ENCODE data around the gene UIMC1. TPM values are rescaled to one million over a fixed set of nuclear protein-coding genes. Genes with fewer than 3 reads are reported as not detected.

Gene UIMC1
- total RNA-seq, 1 experiment from 2014 or later = 38.4 TPM

DNA sequence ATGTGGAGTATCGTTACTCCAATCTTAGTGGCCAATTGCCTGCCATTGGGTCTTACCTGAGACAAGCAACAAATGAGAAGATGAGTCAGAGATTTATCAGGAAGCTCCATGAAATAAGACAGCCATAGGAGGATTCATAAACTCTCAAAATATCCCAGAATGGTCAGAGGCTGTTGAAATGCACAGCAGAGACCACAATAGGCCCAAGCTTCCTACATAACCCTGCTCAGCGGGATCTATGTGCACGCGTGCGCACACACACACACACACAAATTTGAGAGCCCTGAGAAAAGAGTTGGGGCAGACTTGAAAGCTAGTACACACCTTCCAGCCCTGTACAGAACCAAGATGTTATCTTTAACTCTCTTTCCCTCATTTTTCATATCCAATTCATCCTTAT is 9.8 kb downstream of the UIMC1 start:
- no TSS peak for BruUV-seq (replicated peaks)
- Histone ChIP-seq H3K27me3 (ENCODE audit: insufficient read depth, low read length) (no peaks in the 10 kb centered on the region), H3K9me3 (ENCODE audit: control insufficient read depth in 1 of 2, insufficient read depth in 1 of 2, low read depth in 1 of 2, low read length in 2 of 2) (no peaks in the 10 kb centered on the region; a peak in 1 of 4 replicates), H3K9me2 (ENCODE audit: insufficient read depth) (no peaks in the 10 kb centered on the region), H3K79me2 (ENCODE audit: insufficient read depth, low read length) (peaks cover 100% of the 10 kb centered on the region), H4K20me1 (ENCODE audit: insufficient read depth) (no peaks in the 10 kb centered on the region), H3K4me3 (replicated peaks in 1 of 2; ENCODE audit: low read depth in 1 of 2, low read length in 2 of 2) (no peak overlapping the region), H3K9ac (ENCODE audit: low read length) (no peak overlapping the region), H3K4me1 (ENCODE audit: control insufficient read depth in 1 of 2, insufficient read depth in 2 of 2, low read length in 2 of 2) (peaks cover 0 to 8% of the 10 kb centered on the region in 2 experiments; a peak in 2 of 4 replicates), H3K27ac (ENCODE audit: low read depth, low read length) (no peak overlapping the region), H3K36me3 (ENCODE audit: control insufficient read depth in 1 of 2, insufficient read depth in 2 of 2, low read length in 2 of 2) (0 out of 4 replicates have a peak, but pooled peaks cover 0 to 8% of the 10 kb centered on the region in 2 experiments), H3K4me2 (ENCODE audit: low read length) (no peak overlapping the region), H2AFZ (ENCODE audit: low read depth, low read length, poor library complexity, severe bottlenecking) (no peak overlapping the region)
- ChIA-PET RAD21 (ENCODE audit: low non-redundant PET in 1 of 2, low total read pairs in 2 of 2, uncharacterized antibody in 2 of 2, unreplicated experiment in 2 of 2) (interaction anchor here in 1 of 2 experiments (0.9 kb wide), 1 partner anchor 336 kb away, joined by 3 read pairs; no protein-coding TSS in a partner anchor), CTCF (interaction anchor here (0.9 kb wide), 1 partner anchor 9 kb away, joined by 3 read pairs; no protein-coding TSS in a partner anchor), POLR2A (interaction anchor here (1.3 kb wide), 1 partner anchor 9 kb away, joined by 5 read pairs; the partner anchor contains the start of gene UIMC1)
- ATAC-seq (no peak), DNase-seq (ENCODE audit: low read depth, low spot score) (no peak)
- intact Hi-C loops (cut with micrococcal nuclease) = no loop called here
- TF ChIP-seq POLR2AphosphoS5 (IDR thresholded peaks at IDR 0.05; ENCODE audit: low read depth, low read length) (no peak), SP1 (IDR thresholded peaks at IDR 0.05; ENCODE audit: low read depth) (no peak), ELF1 (IDR thresholded peaks at IDR 0.05; ENCODE audit: borderline replicate concordance, low read depth) (no peak), YY1 (IDR thresholded peaks at IDR 0.05; ENCODE audit: extremely low read depth, insufficient replicate concordance, low read depth, low read length) (no peak)
- TF ChIP-seq, protein P1, sequence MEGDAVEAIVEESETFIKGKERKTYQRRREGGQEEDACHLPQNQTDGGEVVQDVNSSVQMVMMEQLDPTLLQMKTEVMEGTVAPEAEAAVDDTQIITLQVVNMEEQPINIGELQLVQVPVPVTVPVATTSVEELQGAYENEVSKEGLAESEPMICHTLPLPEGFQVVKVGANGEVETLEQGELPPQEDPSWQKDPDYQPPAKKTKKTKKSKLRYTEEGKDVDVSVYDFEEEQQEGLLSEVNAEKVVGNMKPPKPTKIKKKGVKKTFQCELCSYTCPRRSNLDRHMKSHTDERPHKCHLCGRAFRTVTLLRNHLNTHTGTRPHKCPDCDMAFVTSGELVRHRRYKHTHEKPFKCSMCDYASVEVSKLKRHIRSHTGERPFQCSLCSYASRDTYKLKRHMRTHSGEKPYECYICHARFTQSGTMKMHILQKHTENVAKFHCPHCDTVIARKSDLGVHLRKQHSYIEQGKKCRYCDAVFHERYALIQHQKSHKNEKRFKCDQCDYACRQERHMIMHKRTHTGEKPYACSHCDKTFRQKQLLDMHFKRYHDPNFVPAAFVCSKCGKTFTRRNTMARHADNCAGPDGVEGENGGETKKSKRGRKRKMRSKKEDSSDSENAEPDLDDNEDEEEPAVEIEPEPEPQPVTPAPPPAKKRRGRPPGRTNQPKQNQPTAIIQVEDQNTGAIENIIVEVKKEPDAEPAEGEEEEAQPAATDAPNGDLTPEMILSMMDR (IDR thresholded peaks at IDR 0.05 in 2 of 3, conservative IDR thresholded peaks at IDR 0.05 in 1 of 3; ENCODE audit: borderline replicate concordance in 1 of 3, insufficient read depth in 1 of 3, low read depth in 2 of 3, low read length in 2 of 3) = no peak
- TF ChIP-seq, protein P2, sequence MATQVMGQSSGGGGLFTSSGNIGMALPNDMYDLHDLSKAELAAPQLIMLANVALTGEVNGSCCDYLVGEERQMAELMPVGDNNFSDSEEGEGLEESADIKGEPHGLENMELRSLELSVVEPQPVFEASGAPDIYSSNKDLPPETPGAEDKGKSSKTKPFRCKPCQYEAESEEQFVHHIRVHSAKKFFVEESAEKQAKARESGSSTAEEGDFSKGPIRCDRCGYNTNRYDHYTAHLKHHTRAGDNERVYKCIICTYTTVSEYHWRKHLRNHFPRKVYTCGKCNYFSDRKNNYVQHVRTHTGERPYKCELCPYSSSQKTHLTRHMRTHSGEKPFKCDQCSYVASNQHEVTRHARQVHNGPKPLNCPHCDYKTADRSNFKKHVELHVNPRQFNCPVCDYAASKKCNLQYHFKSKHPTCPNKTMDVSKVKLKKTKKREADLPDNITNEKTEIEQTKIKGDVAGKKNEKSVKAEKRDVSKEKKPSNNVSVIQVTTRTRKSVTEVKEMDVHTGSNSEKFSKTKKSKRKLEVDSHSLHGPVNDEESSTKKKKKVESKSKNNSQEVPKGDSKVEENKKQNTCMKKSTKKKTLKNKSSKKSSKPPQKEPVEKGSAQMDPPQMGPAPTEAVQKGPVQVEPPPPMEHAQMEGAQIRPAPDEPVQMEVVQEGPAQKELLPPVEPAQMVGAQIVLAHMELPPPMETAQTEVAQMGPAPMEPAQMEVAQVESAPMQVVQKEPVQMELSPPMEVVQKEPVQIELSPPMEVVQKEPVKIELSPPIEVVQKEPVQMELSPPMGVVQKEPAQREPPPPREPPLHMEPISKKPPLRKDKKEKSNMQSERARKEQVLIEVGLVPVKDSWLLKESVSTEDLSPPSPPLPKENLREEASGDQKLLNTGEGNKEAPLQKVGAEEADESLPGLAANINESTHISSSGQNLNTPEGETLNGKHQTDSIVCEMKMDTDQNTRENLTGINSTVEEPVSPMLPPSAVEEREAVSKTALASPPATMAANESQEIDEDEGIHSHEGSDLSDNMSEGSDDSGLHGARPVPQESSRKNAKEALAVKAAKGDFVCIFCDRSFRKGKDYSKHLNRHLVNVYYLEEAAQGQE (IDR thresholded peaks at IDR 0.05; ENCODE audit: low read depth) = no peak
- TF ChIP-seq, protein P3, sequence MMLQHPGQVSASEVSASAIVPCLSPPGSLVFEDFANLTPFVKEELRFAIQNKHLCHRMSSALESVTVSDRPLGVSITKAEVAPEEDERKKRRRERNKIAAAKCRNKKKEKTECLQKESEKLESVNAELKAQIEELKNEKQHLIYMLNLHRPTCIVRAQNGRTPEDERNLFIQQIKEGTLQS (IDR thresholded peaks at IDR 0.05) = no peak

Measured in HCT116 (cell line).